H1 (cell line): Measurements from ENCODE around the gene GJA8. TPM values are rescaled to one million over a fixed set of nuclear protein-coding genes. Genes with fewer than 3 reads are reported as not detected.

Experiments
- CTCF ChIA-PET: fragments of 300-600 bp; sonication (Branson Sonifier 250); formaldehyde crosslinking; loops from one replicate; lab custom pipeline; 2021; ENCODE audit not compliant: partially characterized antibody; lab: Charles Lee
- POLR2A ChIA-PET: fragments of 300-600 bp; sonication (Branson Sonifier 250); formaldehyde crosslinking; loops from one replicate; lab custom pipeline; 2021; ENCODE audit warnings: inconsistent platforms; ENCODE audit not compliant: partially characterized antibody; lab: Charles Lee
- DNase-seq, 2 experiments: peaks; one replicate each; pipeline versions ENCODE4 v3.0.0 to v3.0.0-alpha.2; 2010 to 2022; ENCODE audit warnings: low spot score in 2 of 2, low read depth in 1 of 2, mixed read lengths in 1 of 2
- FAIRE-seq: peaks from 2 replicates; lab custom pipeline; 2011; peaks lifted over from hg19 to GRCh38; lab: Jason Lieb, UNC
- H2AFZ ChIP-seq: 2 replicates; pipeline ENCODE4 v1.8.1; 2012; ENCODE audit warnings: low read length, inconsistent platforms
- H2AK5ac ChIP-seq: 2 replicates; pipeline ENCODE4 v1.6.1; 2013; ENCODE audit warnings: low read depth, low read length
- H2BK120ac ChIP-seq: replicated peaks from 2 replicates; pipeline ENCODE3; 2013; ENCODE audit warnings: low read depth, low read length, inconsistent platforms
- H2BK12ac ChIP-seq: 2 replicates; pipeline ENCODE4 v1.6.1; 2013; ENCODE audit warnings: low read depth, low read length
- H2BK15ac ChIP-seq: 2 replicates; pipeline ENCODE4 v1.6.1; 2013; ENCODE audit warnings: low read length
- H2BK20ac ChIP-seq: 2 replicates; pipeline ENCODE4 v1.6.1; 2013; ENCODE audit warnings: low read length
- H2BK5ac ChIP-seq: 2 replicates; pipeline ENCODE4 v1.6.1; 2013; ENCODE audit warnings: low read depth, low read length
- H3K14ac ChIP-seq: 2 replicates; pipeline ENCODE4 v1.6.1; 2013; ENCODE audit warnings: inconsistent platforms; ENCODE audit not compliant: insufficient read length
- H3K18ac ChIP-seq: 2 replicates; pipeline ENCODE4 v1.6.1; 2013; ENCODE audit warnings: low read length; ENCODE audit errors: extremely low read depth
- H3K23ac ChIP-seq: 2 replicates; pipeline ENCODE4 v1.6.1; 2013; ENCODE audit warnings: inconsistent platforms; ENCODE audit not compliant: insufficient read length
- H3K23me2 ChIP-seq: 2 replicates; pipeline ENCODE4 v1.6.1; 2013; ENCODE audit warnings: low read depth, low read length
- H3K27ac ChIP-seq: 2 replicates; pipeline ENCODE4 v1.6.1; 2011; ENCODE audit warnings: low read depth, low read length, inconsistent platforms
- H3K27me3 ChIP-seq, 4 experiments: replicated peaks in 1 of 4; 1 replicate in 1 of 4; 2 replicates in 3 of 4; pipeline versions ENCODE4 v1.6.1 to v1.8.1; 2011 to 2013; ENCODE audit warnings: low read length in 3 of 4, mild to moderate bottlenecking in 3 of 4, inconsistent platforms in 2 of 4, mixed read lengths in 2 of 4, moderate library complexity in 1 of 4; ENCODE audit not compliant: control insufficient read depth in 3 of 4, insufficient read depth in 3 of 4; ENCODE audit errors: extremely low read depth in 1 of 4
- H3K36me3 ChIP-seq, 4 experiments: 2 replicates each; pipeline versions ENCODE4 v1.6.1 to v1.8.1; 2011 to 2013; ENCODE audit warnings: mild to moderate bottlenecking in 4 of 4, low read length in 3 of 4, moderate library complexity in 2 of 4, control low read depth in 1 of 4, inconsistent platforms in 1 of 4; ENCODE audit not compliant: insufficient read depth in 4 of 4, control insufficient read depth in 2 of 4
- H3K4ac ChIP-seq: replicated peaks from 2 replicates; pipeline ENCODE3; 2013; ENCODE audit warnings: low read length, low read depth, mixed read lengths, inconsistent platforms; ENCODE audit not compliant: insufficient read length
- H3K4me1 ChIP-seq, 4 experiments: replicated peaks in 1 of 4; 1 replicate in 1 of 4; 2 replicates in 3 of 4; pipeline versions ENCODE4 v1.6.1 to v1.8.1; 2011 to 2013; ENCODE audit warnings: low read length in 3 of 4, inconsistent platforms in 2 of 4, mixed read lengths in 1 of 4; ENCODE audit not compliant: insufficient read depth in 4 of 4, control insufficient read depth in 3 of 4
- H3K4me2 ChIP-seq, 2 experiments: 2 replicates each; pipeline versions ENCODE4 v1.6.1 to v1.8.1; 2011 to 2013; ENCODE audit warnings: low read depth in 2 of 2, low read length in 2 of 2, control low read depth in 1 of 2, inconsistent platforms in 1 of 2, mild to moderate bottlenecking in 1 of 2; ENCODE audit not compliant: insufficient read depth in 1 of 2
- H3K4me3 ChIP-seq, 4 experiments: fragments of 200-600, 300-600 bp in 1 of 4; sonication (generic), shearing (Covaris generic), sonication (Bioruptor Twin) in 1 of 4; 2 replicates each; pipeline versions ENCODE4 v1.5.1 to v1.8.1; 2011 to 2016; ENCODE audit warnings: low read length in 4 of 4, low read depth in 3 of 4, control low read depth in 2 of 4, inconsistent platforms in 2 of 4, mild to moderate bottlenecking in 2 of 4, mixed read lengths in 1 of 4, moderate library complexity in 1 of 4; ENCODE audit not compliant: insufficient read depth in 2 of 4; ENCODE audit errors: extremely low read depth in 1 of 4
- H3K56ac ChIP-seq: replicated peaks from 2 replicates; pipeline ENCODE3; 2013; ENCODE audit warnings: low read depth, mild to moderate bottlenecking, mixed read lengths, low read length, inconsistent platforms; ENCODE audit not compliant: insufficient read length
- H3K79me1 ChIP-seq: 2 replicates; pipeline ENCODE4 v1.6.1; 2013; ENCODE audit warnings: low read depth, low read length, control low read depth
- H3K79me2 ChIP-seq, 2 experiments: 2 replicates each; pipeline versions ENCODE4 v1.6.1 to v1.8.1; 2012 to 2013; ENCODE audit warnings: low read length in 2 of 2, mild to moderate bottlenecking in 2 of 2, inconsistent platforms in 1 of 2; ENCODE audit not compliant: insufficient read depth in 2 of 2, control insufficient read depth in 1 of 2
- H3K9ac ChIP-seq, 4 experiments: replicated peaks in 1 of 4; 1 replicate in 1 of 4; 2 replicates in 3 of 4; pipeline versions ENCODE4 v1.6.1 to v1.8.1; 2011 to 2013; ENCODE audit warnings: low read depth in 3 of 4, low read length in 3 of 4, control low read depth in 2 of 4, mild to moderate bottlenecking in 2 of 4, moderate library complexity in 2 of 4, inconsistent platforms in 1 of 4; ENCODE audit errors: extremely low read depth in 1 of 4
- H3K9me3 ChIP-seq, 2 experiments: 2 replicates each; pipeline versions ENCODE4 v1.6.1 to v1.8.1; 2012 to 2013; ENCODE audit warnings: mild to moderate bottlenecking in 2 of 2, moderate library complexity in 2 of 2, control low read depth in 1 of 2, inconsistent platforms in 1 of 2, low read depth in 1 of 2, low read length in 1 of 2, mixed read lengths in 1 of 2; ENCODE audit not compliant: insufficient read depth in 2 of 2
- H4K20me1 ChIP-seq, 2 experiments: replicated peaks in 1 of 2; 2 replicates each; pipeline versions ENCODE3 to v1.8.1; 2011 to 2013; ENCODE audit warnings: inconsistent platforms in 2 of 2, low read length in 2 of 2, mild to moderate bottlenecking in 1 of 2; ENCODE audit not compliant: insufficient read depth in 2 of 2, control insufficient read depth in 1 of 2
- H4K5ac ChIP-seq: 2 replicates; pipeline ENCODE4 v1.6.1; 2013; ENCODE audit warnings: low read length, low read depth, mixed read lengths, inconsistent platforms; ENCODE audit not compliant: insufficient read length
- H4K8ac ChIP-seq: 2 replicates; pipeline ENCODE4 v1.8.0; 2013; ENCODE audit warnings: mild to moderate bottlenecking, moderate library complexity, low read length, inconsistent platforms; ENCODE audit not compliant: insufficient read depth; ENCODE audit errors: extremely low read depth
- H4K91ac ChIP-seq: replicated peaks from 2 replicates; pipeline ENCODE3; 2013; ENCODE audit warnings: low read length, mixed read lengths, inconsistent platforms; ENCODE audit not compliant: insufficient read length
- ATF2 ChIP-seq: IDR thresholded peaks from 2 replicates; pipeline ENCODE4 v1.6.1; 2012; ENCODE audit warnings: low read length, inconsistent platforms
- BRCA1 ChIP-seq: IDR thresholded peaks from 2 replicates; pipeline ENCODE4 v1.6.1; 2012; ENCODE audit warnings: low read depth, low read length, improper control_type of control experiment
- CTBP2 ChIP-seq: IDR thresholded peaks from 2 replicates; pipeline ENCODE4 v1.7.0; 2011; ENCODE audit warnings: borderline replicate concordance, mild to moderate bottlenecking, moderate library complexity, mixed read lengths, low read length; ENCODE audit not compliant: insufficient read depth, insufficient read length
- EZH2 ChIP-seq: fragments of 200-600 bp; sonication (generic); IDR thresholded peaks from 2 replicates; pipeline ENCODE4 v1.7.1; 2012; ENCODE audit warnings: low read depth, mild to moderate bottlenecking, moderate library complexity, low read length, inconsistent platforms; ENCODE audit not compliant: severe bottlenecking
- KDM1A ChIP-seq: fragments of 200-600, 300-600 bp; sonication (generic); IDR thresholded peaks from 2 replicates; pipeline ENCODE4 v1.7.1; 2016; ENCODE audit warnings: mild to moderate bottlenecking, low read length, borderline replicate concordance
- KDM4A ChIP-seq: IDR thresholded peaks from one replicate; pipeline ENCODE4 v1.7.1; 2012; ENCODE audit warnings: low read depth, mild to moderate bottlenecking, moderate library complexity, low read length, inconsistent platforms; ENCODE audit not compliant: severe bottlenecking
- NANOG ChIP-seq: IDR thresholded peaks from 2 replicates; pipeline ENCODE4 v1.6.1; 2011; ENCODE audit warnings: low read length, low read depth, mild to moderate bottlenecking, inconsistent platforms; ENCODE audit not compliant: insufficient read depth, poor library complexity, severe bottlenecking
- RNF2 ChIP-seq: fragments of 200-900, 300-1000 bp; sonication (generic); IDR thresholded peaks from 2 replicates; pipeline ENCODE4 v1.7.1; 2016; ENCODE audit warnings: borderline replicate concordance, low read depth, mild to moderate bottlenecking, antibody characterized with exemption, low read length; ENCODE audit not compliant: poor library complexity, severe bottlenecking; ENCODE audit errors: missing control alignments
- WGBS, 2 experiments: shearing (Covaris generic) in 1 of 2; methylation state at CpG; one replicate each; pipeline versions ENCODE4 v1.1.6 to v1.1.7; 2013 to 2015; ENCODE audit warnings: low lambda C conversion rate in 2 of 2, mixed read lengths in 2 of 2, inconsistent platforms in 1 of 2, low coverage in 1 of 2, missing lambda C conversion rate in 1 of 2; ENCODE audit not compliant: insufficient replicate concordance in 2 of 2, insufficient coverage in 1 of 2, insufficient read length in 1 of 2; ENCODE audit errors: extremely low coverage in 1 of 2, missing lambda C conversion rate in 1 of 2; 5-methylcytosine and 5-hydroxymethylcytosine counted together
- polyA plus RNA-seq, 7 experiments: library from polyadenylated mRNA; depleted of rRNA in 3 of 7; stranded (reverse) in 5 of 7; unstranded in 2 of 7; fragments of >200 nt in 5 of 7; fragments of 200-250 nt in 2 of 7; gene quantifications; 1 replicate in 5 of 7; 2 replicates in 1 of 7; 4 replicates in 1 of 7; pipeline versions ENCODE4 v1.2.1 to v1.2.3, GENCODE V29; 2011 to 2013; ENCODE audit warnings: missing spikeins in 2 of 7, mixed read lengths in 2 of 7
- total RNA-seq: library from RNA; stranded (reverse); fragmentation: NEBNext Ultra II Directional; extraction: Animal tissue kit (Norgen Biotek cat#: 25700); gene quantifications from 2 replicates; pipeline ENCODE4 v1.2.1, GENCODE V29; 2021

Gene GJA8
- total and polyA plus RNA-seq, 2 of the 8 experiments (the other 6 are each of a cell fraction or from before 2014, with no cell fraction given): not detected

DNA sequence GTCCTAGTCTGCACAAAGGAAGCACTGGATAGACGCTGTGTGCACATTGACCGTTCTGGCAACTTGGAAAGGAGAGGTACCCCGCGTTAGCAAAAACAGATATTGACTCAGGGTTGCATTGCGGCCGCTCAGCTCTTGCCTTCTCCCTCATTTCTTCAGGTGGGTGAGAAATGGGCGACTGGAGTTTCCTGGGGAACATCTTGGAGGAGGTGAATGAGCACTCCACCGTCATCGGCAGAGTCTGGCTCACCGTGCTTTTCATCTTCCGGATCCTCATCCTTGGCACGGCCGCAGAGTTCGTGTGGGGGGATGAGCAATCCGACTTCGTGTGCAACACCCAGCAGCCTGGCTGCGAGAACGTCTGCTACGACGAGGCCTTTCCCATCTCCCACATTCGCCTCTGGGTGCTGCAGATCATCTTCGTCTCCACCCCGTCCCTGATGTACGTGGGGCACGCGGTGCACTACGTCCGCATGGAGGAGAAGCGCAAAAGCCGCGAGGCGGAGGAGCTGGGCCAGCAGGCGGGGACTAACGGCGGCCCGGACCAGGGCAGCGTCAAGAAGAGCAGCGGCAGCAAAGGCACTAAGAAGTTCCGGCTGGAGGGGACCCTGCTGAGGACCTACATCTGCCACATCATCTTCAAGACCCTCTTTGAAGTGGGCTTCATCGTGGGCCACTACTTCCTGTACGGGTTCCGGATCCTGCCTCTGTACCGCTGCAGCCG is 5.4 kb downstream of the GJA8 start:
- Histone ChIP-seq H2BK120ac (no peak overlapping the region), H3K4me3 (no peak overlapping the region), H3K4me2 (no peak overlapping the region), H3K23ac (no peak overlapping the region), H4K5ac (no peak overlapping the region), H3K18ac (no peak overlapping the region), H3K56ac (no peak overlapping the region), H2AK5ac (no peak overlapping the region), H3K79me1 (no peaks in the 10 kb centered on the region), H3K4me1 (no peaks in the 10 kb centered on the region), H3K4ac (no peak overlapping the region), H4K20me1 (no peaks in the 10 kb centered on the region), H3K27me3 (no peaks in the 10 kb centered on the region; a peak in 1 of 7 replicates), H2BK5ac (peak overlapping the region; percentile 32; the same call in 1 of the 2 replicates), H3K9me3 (no peaks in the 10 kb centered on the region), H2BK20ac (no peak overlapping the region), H3K27ac (no peak overlapping the region), H4K8ac (no peak overlapping the region), H2AFZ (0 out of 2 replicates have a peak overlapping the region, but pooled peaks have one; percentile 20), H4K91ac (no peak overlapping the region), H2BK12ac (no peak overlapping the region), H3K36me3 (no peaks in the 10 kb centered on the region), H3K79me2 (no peaks in the 10 kb centered on the region), H3K23me2 (no peaks in the 10 kb centered on the region), H2BK15ac (no peak overlapping the region), H3K9ac (no peak overlapping the region), H3K14ac (no peak overlapping the region)
- no peak for FAIRE-seq
- 93% methylated on average over 43 of the region's 44 CpGs; no CpG with 5 or more reads in 1 of the 2 experiments for WGBS, 2 experiments
- CTCF ChIA-PET: no interaction called here
- DNase-seq: no peak
- POLR2A ChIA-PET: no interaction called here
- TF ChIP-seq KDM1A: no peak
- no peak for TF ChIP-seq EZH2
- TF ChIP-seq KDM4A: no peak
- no peak for TF ChIP-seq NANOG
- no peak for TF ChIP-seq CTBP2
- TF ChIP-seq RNF2: no peak
- no peak for TF ChIP-seq ATF2
- TF ChIP-seq BRCA1: no peak
